IPS DF 6.9 (cell line): ENCODE data around the gene SNHG17.
"Not testable (repeated sequence)": the region's sequence is repeated elsewhere in the genome, so short reads cannot be mapped to it uniquely, and the experiment has no call there.

Source experiments
- DNase-seq: peaks from one replicate; pipeline ENCODE4 v3.0.0-alpha.2; 2013; ENCODE audit warnings: low read depth, low spot score
- H3K27ac ChIP-seq: one replicate; pipeline ENCODE4 v1.5.1; 2013; ENCODE audit warnings: low read length, control low read depth
- H3K27me3 ChIP-seq: 2 replicates; pipeline ENCODE4 v1.6.1; 2013; ENCODE audit warnings: mild to moderate bottlenecking, low read length; ENCODE audit not compliant: control insufficient read depth, insufficient read depth
- H3K36me3 ChIP-seq: 2 replicates; pipeline ENCODE4 v1.6.1; 2013; ENCODE audit warnings: low read length; ENCODE audit not compliant: control insufficient read depth, insufficient read depth
- H3K4me1 ChIP-seq: 2 replicates; pipeline ENCODE4 v1.6.1; 2013; ENCODE audit warnings: low read length; ENCODE audit not compliant: control insufficient read depth, insufficient read depth
- H3K4me3 ChIP-seq: 2 replicates; pipeline ENCODE4 v1.5.1; 2013; ENCODE audit warnings: mild to moderate bottlenecking, low read length
- H3K9me3 ChIP-seq: 2 replicates; pipeline ENCODE4 v1.6.1; 2013; ENCODE audit warnings: low read length, inconsistent platforms; ENCODE audit not compliant: control insufficient read depth, insufficient read depth
- WGBS: extraction: QIAGEN DNeasy Blood & Tissue Kit; methylation state at CpG from one replicate; pipeline ENCODE4 v1.1.7; 2013; ENCODE audit warnings: mixed read lengths, missing lambda C conversion rate; ENCODE audit not compliant: insufficient read length, insufficient coverage; 5-methylcytosine and 5-hydroxymethylcytosine counted together

Gene SNHG17

DNA sequence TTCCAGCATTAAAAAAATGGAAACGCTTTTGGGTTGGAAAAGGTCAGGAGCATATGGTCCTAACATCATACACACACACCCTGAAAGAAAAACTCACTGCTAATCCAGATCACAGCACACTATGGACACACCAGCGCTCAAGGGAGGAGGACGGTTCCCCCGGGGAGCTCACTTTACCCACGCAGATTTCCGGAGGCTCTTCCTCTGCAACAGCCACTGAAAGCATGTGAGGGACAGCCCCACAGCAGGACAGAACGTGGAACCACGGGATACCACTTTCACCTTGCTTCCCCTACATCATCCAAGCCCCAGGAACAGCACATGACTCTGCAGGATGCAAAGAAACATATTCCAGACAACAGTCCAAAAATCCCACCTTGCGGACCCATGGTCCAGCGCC, 13.2 kb downstream of the SNHG17 start:
- Histone ChIP-seq H3K36me3 (peaks cover 67% of the 10 kb centered on the region), H3K4me1 (no peaks in the 10 kb centered on the region), H3K9me3 (no peaks in the 10 kb centered on the region), H3K4me3 (no peak overlapping the region), H3K27ac (no peak overlapping the region), H3K27me3 (no peaks in the 10 kb centered on the region)
- no peak for DNase-seq
- no CpG with 5 or more reads among the region's 10 CpGs for WGBS

DNA sequence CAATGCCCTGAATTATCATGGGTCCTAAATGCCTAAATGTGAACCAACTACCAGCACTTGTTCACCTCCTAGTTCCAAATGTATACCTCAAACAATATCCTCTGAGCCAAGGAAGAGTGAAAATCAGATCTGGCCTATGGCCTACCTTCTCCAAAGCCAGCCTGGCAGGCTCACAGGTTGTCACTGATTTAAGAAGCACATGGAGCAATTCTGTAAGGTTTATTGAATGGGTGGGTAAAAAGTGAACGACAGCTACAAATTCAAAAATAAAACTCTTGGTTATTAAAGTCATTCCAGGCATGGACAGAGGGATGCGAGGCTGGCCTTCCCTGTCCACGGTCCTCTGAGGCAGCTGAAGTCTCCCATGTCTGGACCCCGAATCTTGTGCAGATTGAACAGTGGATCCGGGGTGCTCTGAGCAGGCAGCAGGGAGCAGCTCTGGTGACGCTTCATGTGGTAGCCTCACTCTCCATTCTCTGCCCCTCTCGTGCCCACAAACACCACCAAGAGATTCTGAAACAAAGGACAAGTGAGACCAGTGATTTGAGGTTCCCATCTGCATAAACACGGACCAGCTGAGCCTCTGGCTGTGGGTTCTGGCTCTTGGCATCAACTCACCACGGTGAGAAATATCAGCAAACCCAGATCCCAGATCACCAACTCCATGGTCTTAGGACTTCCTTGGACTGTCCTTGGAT, 14.6 kb downstream of the SNHG17 start:
- WGBS: no CpG with 5 or more reads among the region's 9 CpGs
- no peak overlapping the region for H3K4me3 ChIP-seq
- H3K36me3 ChIP-seq: peaks cover 55% of the 10 kb centered on the region
- no peaks in the 10 kb centered on the region for H3K9me3 ChIP-seq
- H3K27me3 ChIP-seq: no peaks in the 10 kb centered on the region
- no peak overlapping the region for H3K27ac ChIP-seq
- H3K4me1 ChIP-seq: no peaks in the 10 kb centered on the region
- no peak for DNase-seq

DNA sequence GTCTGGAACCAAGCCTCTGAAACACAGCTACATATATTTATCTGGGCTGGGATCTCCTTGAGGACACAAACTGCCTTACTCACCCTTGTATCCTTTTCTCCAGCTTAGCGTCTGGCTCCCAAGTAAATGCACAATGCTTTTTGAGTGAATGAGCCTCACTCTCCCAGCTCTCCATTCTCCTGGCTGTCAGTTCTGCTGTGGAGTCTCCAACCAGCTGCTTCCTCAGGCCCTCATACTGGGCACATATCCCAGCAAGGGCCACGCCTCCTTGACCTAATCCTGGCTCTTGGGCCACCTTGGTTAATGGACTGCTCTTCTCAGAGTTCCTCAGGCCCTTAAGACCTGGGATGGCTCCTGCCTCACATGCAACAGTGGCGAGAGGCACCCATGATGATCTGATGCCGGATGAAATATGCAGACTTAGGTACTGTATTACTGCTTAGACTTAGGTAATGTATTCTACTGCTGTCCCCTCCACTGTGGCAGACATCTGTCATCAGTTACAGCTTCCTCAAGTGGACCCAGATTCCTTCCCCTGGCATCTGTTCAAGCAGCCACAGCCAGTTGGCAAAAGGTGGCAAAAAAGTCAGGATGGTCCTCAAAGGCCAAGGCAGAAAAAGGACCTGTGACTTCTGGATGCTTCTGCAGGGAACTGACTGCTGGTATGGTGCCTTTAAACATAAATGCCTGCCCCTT, 16.5 kb downstream of the SNHG17 start:
- H3K27me3 ChIP-seq: no peaks in the 10 kb centered on the region
- H3K9me3 ChIP-seq: no peaks in the 10 kb centered on the region
- H3K4me1 ChIP-seq: no peaks in the 10 kb centered on the region
- no peak for DNase-seq
- WGBS: no CpG with 5 or more reads among the region's 4 CpGs
- no peak overlapping the region for H3K27ac ChIP-seq
- no peak overlapping the region for H3K4me3 ChIP-seq
- peaks cover 41% of the 10 kb centered on the region for H3K36me3 ChIP-seq

DNA sequence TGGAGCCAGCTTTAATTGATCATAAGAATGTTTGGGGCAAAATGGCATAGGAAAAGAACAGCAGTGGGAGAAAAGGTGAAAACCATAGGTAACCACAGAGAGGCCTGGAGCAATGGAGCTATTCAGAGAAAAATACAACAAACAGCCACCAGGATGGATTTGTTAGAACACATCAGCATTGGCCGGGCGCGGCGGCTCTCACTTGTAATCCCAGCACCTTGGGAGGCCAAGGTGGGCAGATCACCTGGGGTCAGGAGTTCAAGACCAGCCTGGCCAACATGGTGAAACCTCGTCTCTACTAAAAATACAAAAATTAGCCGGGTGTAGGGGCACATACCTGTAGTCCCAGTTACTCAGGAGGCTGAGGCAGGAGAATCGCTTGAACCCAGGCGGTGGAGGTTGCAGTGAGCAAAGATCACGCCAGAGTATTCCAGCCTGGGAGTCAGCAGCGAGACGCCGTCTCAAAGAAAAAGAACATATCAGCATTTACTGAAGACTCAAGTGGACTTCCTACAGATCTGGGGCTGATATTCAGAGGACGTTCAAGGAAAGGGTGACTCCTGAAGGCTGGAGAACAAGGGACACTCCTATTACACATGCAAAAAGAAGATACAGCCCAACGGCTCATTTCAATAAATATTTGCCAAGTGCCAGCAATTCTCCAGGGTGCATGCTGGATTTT, 20.2 kb downstream of the SNHG17 start:
- DNase-seq: no peak
- H3K4me3 ChIP-seq: no peak overlapping the region
- no CpG with 5 or more reads among the region's 14 CpGs for WGBS
- H3K36me3 ChIP-seq: peaks cover 14% of the 10 kb centered on the region
- H3K27ac ChIP-seq: no peak overlapping the region
- H3K27me3 ChIP-seq: no peaks in the 10 kb centered on the region
- no peaks in the 10 kb centered on the region for H3K9me3 ChIP-seq
- H3K4me1 ChIP-seq: no peaks in the 10 kb centered on the region

DNA sequence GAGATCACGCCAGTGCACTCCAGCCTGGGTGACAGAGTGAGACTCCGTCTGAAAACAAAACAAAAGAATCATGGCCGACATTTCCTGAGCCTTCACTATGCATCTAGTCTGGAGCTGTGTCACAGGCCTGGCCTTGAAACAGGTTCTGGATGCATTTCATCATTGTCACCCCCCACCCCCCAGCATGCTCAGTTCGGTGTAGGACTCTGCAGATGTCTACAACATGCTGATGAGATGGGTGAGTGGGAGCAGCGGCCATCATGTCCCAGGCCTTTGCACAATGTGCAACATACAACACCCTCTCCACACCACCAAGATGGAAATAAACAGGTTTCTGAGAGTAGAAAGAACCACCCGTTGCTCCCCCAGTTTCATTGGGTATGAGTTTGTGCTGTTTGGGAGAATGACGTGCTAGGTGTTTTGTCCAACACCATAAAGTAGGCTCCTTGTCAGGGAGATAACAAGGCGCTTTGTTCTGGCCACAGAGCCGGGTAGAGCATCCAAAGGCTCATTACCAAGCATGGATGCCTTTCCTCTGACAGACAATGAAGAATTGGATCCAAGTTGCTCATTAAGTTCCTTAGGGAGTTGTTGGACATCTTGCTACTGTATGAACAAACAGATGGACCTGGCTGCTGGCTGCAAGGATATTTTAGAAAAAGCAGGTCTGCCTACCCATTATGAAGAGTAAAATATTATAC, 22.1 kb downstream of the SNHG17 start:
- WGBS: no CpG with 5 or more reads among the region's 9 CpGs
- H3K4me1 ChIP-seq: no peaks in the 10 kb centered on the region
- no peak overlapping the region for H3K27ac ChIP-seq
- no peaks in the 10 kb centered on the region for H3K9me3 ChIP-seq
- no peaks in the 10 kb centered on the region for H3K27me3 ChIP-seq
- no peak for DNase-seq
- no peak overlapping the region for H3K4me3 ChIP-seq
- H3K36me3 ChIP-seq: no peaks in the 10 kb centered on the region; the same call in none of the 2 replicates

DNA sequence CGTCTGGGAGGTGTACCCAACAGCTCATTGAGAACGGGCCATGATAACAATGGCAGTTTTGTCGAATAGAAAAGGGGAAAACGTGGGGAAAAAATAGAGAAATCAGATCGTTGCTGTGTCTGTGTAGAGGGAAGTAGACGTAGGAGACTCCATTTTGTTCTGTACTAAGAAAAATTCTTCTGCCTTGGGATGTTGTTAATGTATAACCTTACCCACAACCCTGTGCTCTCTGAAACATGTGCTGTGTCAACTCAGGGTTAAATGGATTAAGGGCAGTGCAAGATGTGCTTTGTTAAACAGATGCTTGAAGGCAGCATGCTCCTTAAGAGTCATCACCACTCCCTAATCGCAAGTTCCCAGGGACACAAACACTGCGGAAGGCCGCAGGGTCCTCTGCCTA, 27.3 kb downstream of the SNHG17 start:
- WGBS: no CpG with 5 or more reads among the region's 9 CpGs
- not testable (repeated sequence) for H3K36me3 ChIP-seq, H3K4me1 ChIP-seq, H3K27ac ChIP-seq, DNase-seq, H3K4me3 ChIP-seq, H3K9me3 ChIP-seq, H3K27me3 ChIP-seq

DNA sequence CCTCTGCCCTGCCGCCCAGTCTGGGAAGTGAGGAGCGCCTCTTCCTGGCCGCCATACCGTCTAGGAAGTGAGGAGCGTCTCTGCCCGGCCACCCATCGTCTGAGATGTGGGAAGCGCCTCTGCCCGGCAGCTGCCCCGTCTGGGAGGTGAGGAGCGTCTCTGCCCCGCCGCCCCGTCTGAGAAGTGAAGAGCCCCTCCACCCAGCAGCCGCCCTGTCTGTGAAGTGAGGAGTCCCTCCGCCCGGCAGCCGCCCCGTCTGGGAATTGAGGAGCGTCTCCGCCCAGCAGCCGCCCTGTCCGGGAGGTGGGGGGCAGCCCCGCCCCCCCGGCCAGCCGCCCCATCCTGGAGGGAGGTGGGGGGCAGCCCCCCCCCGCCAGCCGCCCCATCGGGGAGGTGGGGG, 27.8 kb downstream of the SNHG17 start:
- WGBS: no CpG with 5 or more reads among the region's 29 CpGs
- no peak for DNase-seq
- Histone ChIP-seq H3K27ac (no peak overlapping the region), H3K9me3 (no peaks in the 10 kb centered on the region), H3K4me1 (no peaks in the 10 kb centered on the region), H3K27me3 (no peaks in the 10 kb centered on the region), H3K4me3 (no peak overlapping the region), H3K36me3 (no peaks in the 10 kb centered on the region)

DNA sequence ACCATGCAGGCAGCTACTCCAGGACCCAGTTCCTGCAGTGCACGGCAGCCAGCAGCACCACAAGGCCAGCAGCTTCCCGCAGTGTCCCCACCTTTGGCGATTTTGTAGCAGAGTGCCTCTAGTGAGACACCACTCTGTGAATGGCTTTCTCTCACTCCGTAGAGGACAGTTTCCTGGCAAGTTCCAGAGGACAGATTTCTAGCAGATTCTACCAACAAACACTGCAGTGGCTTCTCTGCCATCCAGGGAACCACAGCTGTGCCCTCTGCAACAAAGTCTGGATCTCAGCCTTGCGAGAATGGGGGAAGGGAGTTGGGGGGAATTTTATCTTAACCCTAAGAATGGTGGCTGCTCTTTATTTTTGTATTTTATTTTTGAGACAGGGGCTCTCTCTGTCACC, 28.7 kb downstream of the SNHG17 start:
- H3K27me3 ChIP-seq: no peaks in the 10 kb centered on the region
- no CpG with 5 or more reads among the region's 5 CpGs for WGBS
- no peak for DNase-seq
- H3K9me3 ChIP-seq: no peaks in the 10 kb centered on the region
- no peaks in the 10 kb centered on the region for H3K4me1 ChIP-seq
- no peaks in the 10 kb centered on the region for H3K36me3 ChIP-seq
- H3K27ac ChIP-seq: no peak overlapping the region
- H3K4me3 ChIP-seq: no peak overlapping the region

DNA sequence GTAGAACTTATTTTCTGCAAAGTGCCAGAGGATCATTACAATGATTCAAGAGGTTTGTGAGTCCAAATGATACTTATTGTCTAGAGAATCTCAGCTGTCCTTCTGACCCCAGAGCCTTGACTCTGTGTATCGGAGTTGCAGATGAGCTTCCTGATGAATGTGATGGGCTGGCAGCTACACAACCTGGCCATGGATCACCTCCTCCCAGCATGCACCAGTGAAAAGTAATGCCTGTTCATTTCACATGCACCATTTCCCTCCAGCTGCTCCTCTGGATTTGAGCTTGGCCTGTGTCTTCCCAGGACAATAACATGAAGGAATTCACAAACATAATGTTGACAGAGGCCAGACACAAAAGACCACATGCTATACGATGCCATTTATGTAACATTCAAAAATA, 30.0 kb downstream of the SNHG17 start:
- Histone ChIP-seq H3K9me3 (no peaks in the 10 kb centered on the region), H3K27me3 (no peaks in the 10 kb centered on the region), H3K4me1 (no peaks in the 10 kb centered on the region), H3K27ac (no peak overlapping the region), H3K36me3 (no peaks in the 10 kb centered on the region), H3K4me3 (no peak overlapping the region)
- no CpG with 5 or more reads among the region's 2 CpGs for WGBS
- no peak for DNase-seq

DNA sequence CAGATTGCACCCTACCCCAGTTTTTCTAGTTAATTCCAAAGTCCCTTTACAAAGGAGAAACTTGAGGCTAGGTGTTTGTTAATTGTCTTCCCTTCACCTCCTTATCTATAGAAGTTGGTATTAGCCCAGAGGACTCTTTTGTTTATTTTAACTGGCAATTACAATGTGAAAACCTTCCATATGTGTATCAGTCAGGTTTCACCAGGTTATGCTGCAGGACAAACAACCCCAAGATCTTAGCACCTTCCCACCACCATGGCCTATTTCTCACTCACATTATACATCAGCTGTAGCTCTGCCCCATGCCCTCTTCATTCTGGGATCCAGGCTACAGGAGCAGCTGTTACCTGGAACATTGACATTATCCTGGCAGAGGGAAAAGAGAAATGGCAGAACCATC, 31.1 kb downstream of the SNHG17 start:
- no peak overlapping the region for H3K4me3 ChIP-seq
- no peaks in the 10 kb centered on the region for H3K4me1 ChIP-seq
- H3K27me3 ChIP-seq: no peaks in the 10 kb centered on the region
- no peaks in the 10 kb centered on the region for H3K9me3 ChIP-seq
- no peak overlapping the region for H3K27ac ChIP-seq
- DNase-seq: no peak
- no peaks in the 10 kb centered on the region for H3K36me3 ChIP-seq
